Vagina (tissue), 2 donors: ENCODE data around the gene KIF1B.

Experiments
- CTCF ChIP-seq, 3 experiments: fragments of 450-650 bp in 2 of 3; fragments of 200-600 bp in 1 of 3; sonication (generic) in 1 of 3; IDR thresholded peaks; one replicate each; pipeline ENCODE4 v1.5.1; 2017 to 2019; ENCODE audit warnings: antibody characterized with exemption in 3 of 3, mild to moderate bottlenecking in 2 of 3, moderate library complexity in 2 of 3
- POLR2A ChIP-seq, 2 donors: fragments of 450-650 bp; IDR thresholded peaks; one replicate each; pipeline ENCODE4 v1.6.1; 2017; ENCODE audit warnings: antibody characterized with exemption in 2 of 2, mild to moderate bottlenecking in 2 of 2, moderate library complexity in 2 of 2
- POLR2AphosphoS5 ChIP-seq, 2 donors: sonication (generic); formaldehyde crosslinking; IDR thresholded peaks; one replicate each; pipeline ENCODE4 v1.9.0; 2017; ENCODE audit warnings: antibody characterized with exemption in 2 of 2, mild to moderate bottlenecking in 2 of 2, low read depth in 1 of 2; ENCODE audit not compliant: insufficient read depth in 1 of 2

DNA sequence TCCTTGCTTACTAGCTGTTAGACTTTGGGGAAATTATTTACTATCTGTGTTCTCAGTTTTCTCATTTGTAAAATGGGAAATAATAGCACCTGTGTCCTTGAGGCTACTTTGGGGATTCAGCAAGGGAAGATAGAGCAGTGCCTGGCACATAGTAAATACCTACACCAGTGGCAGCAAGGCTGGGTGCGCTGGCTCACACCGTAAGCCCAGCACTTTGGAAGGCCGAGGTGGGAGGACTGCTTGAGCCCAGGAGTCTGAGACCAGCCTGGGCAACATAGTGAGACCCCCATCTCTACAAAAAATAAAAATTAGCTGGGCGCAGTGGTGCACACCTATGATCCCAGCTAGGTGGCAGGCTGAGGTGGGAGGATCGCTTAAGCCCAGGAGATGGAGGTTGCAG, 211.3 kb downstream of the KIF1B start:
- TF ChIP-seq POLR2A (IDR thresholded peaks at IDR 0.05) = no peak
- no peak for TF ChIP-seq CTCF (IDR thresholded peaks at IDR 0.05)
- no peak for TF ChIP-seq POLR2AphosphoS5 (IDR thresholded peaks at IDR 0.05; ENCODE audit: insufficient read depth in 1 of 2, low read depth in 1 of 2)
